Glomerular endothelial cell (primary cell): ENCODE results near the gene NPTN. TPM values are rescaled to one million over a fixed set of nuclear protein-coding genes. Genes with fewer than 3 reads are reported as not detected.
"Not testable (repeated sequence)": the region's sequence is repeated elsewhere in the genome, so short reads cannot be mapped to it uniquely, and the experiment has no call there.

ENCODE experiments used
- DNase-seq: peaks from one replicate; pipeline ENCODE4 v3.0.0-alpha.2; 2011; ENCODE audit warnings: low read depth, low spot score; ENCODE audit errors: extremely low read depth
- total RNA-seq: library from RNA; depleted of rRNA; stranded (reverse); fragments of >200 nt; gene quantifications from 2 replicates; pipeline ENCODE4 v1.2.3, GENCODE V29; 2015

Gene NPTN
- total RNA-seq, 1 donor from 2014 or later, result 147 TPM

DNA sequence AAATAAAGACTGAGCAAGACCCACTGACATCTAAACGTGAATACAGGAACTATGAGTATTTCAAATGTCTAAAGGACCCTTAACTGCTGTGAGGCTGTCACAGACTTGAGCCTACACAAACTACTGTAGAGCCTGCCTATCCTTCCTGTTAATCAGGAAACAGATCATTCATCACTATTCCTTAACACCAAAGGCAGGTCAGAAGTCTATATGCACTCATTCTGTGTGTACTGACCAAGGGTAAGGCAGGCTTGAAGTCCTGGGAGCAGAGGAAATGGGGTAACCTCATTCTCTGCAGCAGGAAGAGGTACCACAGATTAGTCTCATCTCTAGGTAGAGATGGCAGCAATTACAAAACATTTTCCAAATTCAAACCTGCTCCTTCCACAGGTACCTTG, 30.7 kb downstream of the NPTN start:
- no peak for DNase-seq

DNA sequence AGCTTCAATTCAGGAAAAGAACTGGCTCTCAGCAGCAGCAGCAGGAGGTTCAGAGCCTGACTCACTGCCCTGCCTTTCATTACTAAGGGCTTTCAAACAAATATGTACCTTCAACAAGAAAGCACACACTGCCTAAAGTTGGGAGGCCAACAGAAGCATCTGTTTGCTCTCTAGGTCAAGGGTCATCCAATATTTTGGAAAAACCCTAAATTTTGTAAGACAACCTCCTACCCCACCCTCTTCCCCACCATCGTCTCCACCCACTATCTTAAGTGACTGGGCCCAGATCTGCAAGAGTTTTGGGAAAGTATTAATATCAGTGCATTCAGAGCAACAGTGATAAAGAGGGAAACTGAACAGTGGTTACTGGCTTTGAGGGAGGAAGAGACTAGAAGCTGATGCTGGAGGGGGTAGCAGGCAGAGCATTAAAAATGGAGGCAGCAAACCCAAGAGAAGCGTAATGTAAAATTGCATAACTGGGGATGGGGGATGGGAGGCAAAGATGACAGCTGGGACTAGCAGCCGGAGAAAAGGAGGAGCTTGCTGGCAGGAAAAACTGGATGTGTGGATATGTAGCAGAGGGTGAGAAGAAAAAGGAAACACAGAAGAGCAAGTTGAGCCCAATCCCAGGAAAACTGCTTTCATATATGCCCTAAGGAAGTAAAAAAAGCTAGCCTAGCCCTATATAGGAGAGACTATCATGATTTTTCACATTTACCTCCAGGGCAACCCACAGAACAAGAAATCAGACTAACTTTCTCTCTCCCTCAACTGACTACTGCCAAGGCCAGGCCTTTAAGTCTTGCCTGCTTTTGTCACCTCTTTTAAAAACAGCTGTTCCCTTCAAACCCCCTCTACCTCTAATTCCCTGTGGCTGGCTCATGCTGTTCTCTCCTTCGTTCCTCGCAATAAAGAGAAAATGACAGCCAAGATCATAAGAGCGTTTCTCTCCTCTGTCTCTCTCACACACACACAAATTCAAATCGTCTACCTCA, 31.4 kb downstream of the NPTN start:
- DNase-seq, result no peak

GRCh38 chr15:73600413-73601335, 32.5 kb downstream of the NPTN start:
- DNase-seq, result no peak

DNA sequence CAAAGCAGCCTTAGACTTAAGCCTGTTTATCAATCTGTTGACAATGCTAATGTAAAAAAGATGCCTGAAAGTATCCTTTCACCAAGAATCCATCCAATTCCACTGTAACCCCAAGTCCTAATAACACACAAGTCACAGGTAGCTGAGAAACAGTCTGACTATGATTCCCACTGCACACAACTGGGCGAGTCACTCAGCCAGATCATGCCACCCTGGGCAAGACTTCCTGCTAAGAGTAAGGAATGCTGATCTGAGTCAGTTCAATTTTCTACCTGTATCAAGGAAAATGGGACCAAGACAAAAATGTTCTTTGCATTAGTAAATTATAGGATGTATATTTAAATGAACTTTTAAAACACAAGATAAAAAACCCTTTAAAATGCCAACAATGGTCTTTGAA, 33.3 kb downstream of the NPTN start:
- no peak for DNase-seq

DNA sequence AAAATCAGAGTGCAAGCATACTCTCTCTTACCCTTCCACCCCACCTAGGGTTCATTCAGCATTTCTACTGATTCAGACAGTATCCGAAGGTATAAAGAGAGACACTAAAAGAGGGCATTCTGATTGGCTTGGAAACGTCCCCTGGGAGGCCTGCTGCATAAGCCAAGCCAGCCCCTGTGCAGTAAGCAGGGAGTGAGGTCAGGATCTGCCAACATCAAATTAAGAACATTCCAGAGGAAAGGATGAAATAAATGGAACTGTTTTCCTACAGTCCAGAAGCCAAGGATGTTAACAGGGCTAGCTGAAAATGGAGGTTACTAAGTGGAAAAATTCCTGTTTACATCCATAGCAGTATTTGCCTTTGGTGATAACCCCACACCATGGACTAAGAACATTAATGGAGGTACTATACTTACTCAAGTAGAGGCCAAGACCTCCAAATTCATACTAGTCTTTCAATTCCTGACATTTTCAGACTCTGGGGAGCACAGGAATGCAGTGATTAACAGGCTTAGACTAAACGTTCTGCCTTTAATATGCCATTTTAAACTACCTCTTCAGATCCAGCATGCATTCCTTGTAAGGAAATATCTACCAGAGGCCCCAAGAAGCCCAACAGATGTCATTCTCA, 34.5 kb downstream of the NPTN start:
- no peak for DNase-seq

DNA sequence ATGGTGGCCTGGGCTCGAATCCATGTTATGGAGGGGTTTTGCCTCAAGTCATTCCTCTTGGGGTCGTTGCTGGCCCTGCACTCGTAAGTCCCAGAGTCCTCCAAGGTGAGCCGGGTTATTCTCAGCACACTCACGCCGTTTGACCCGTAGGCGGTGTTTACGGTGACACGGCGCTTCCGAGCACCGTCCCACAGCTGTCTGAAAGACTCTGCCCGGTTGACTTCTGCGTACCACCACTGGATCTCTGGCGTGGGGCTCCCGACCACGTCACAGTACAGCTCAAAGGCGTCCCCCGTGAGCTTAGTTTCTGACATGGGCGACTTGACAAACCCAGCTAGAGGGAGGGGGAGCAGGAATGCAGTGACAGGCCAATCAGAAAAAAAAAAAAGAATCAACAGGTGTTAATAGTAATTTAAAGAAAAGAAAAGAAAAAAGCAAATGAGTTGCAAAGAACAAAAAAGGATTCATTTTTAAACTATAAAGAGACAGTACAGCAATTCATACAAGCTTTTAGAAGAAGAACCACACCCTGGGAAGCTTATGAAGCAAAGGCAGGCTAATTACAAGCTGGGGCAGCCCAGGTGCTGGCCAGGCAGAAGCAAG, 36.1 kb downstream of the NPTN start:
- DNase-seq, result no peak

DNA sequence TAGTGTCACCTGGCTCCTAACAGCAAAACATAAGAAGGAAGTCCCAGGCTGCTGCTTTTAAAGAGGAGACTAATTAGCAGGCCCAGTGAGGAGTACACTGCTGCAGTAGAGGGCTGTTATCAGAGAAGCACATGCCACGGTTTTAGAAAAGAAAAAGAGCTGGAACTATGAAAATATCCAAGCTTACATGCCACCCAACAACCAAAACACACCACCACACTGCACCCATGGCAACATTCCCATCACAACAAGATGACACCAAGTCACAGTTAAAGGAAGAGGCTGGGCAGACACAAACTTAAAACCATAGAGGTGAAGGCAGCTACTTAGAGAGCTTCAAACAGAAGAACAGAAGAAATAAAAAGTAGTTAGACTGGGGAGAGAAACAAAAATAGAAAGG, 37.0 kb downstream of the NPTN start:
- DNase-seq, result no peak

GRCh38 chr15:73594109-73594508, 39.1 kb downstream of the NPTN start:
- DNase-seq, result no peak

- DNase-seq, result no peak
Observed at GRCh38 chr15:73593304-73594074, 39.7 kb downstream of the NPTN start.

- no peak for DNase-seq
Observed at GRCh38 chr15:73590263-73590662, 42.9 kb downstream of the NPTN start.

- DNase-seq, result no peak
Observed at GRCh38 chr15:73589766-73590165, 43.4 kb downstream of the NPTN start.

DNA sequence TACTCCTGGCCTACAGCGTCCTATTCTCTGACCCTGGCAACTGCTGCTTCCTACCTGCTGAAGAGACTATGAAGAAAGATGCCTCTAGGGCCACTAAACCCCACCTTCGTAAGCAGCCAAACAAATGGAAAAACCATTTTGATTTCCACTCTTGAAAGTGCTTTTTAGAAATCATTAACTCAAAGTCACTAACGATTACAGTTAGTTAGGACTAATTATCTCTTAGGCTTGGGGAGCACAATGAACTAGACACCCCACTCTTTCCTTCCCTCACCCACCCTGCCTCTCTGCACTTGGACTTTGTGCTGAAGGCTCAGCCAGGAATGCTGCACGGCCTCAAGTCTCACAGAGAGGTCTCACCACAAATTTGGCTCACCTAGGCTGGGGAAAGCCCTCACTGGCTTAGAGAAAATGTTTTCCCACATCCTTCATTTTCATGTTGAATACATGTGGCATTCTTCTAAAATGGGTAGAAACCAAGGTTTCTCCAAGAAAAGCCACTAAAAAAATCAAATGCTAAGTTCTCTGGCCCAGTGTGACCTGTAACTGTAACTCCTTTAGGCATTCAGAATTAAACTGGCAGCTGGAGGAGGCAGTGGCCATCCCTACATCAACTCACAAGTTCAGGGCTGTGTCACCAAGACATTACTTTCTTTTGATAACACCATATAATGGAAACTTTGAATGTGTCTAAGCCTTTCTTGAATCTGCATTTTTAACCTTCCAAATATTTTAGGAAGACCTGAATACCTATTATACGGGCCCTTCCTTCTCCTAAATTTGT, 47.1 kb downstream of the NPTN start:
- DNase-seq, result no peak

GRCh38 chr15:73584699-73585420, 48.3 kb downstream of the NPTN start:
- DNase-seq, result no peak

DNA sequence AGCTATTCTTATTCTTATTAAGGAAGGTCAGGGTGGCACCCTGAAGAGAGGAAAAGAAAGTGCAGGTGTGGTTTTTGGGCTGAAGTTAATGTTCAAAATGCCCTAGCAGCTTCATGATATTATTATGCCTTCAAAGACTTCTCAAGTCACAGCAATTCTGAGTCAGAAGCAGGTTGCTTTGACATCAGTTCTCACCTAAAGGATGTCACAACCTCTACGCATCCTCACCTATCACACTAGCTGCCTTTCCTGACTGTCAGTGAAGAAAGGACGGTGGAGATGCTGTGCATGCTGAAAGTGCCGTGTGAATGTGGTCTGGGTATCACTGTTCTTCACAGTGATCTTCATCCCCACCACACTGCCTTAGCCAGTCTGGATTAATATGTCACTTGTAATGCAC, 49.6 kb downstream of the NPTN start:
- no peak for DNase-seq

GRCh38 chr15:73582851-73583379, 50.3 kb downstream of the NPTN start:
- no peak for DNase-seq

DNA sequence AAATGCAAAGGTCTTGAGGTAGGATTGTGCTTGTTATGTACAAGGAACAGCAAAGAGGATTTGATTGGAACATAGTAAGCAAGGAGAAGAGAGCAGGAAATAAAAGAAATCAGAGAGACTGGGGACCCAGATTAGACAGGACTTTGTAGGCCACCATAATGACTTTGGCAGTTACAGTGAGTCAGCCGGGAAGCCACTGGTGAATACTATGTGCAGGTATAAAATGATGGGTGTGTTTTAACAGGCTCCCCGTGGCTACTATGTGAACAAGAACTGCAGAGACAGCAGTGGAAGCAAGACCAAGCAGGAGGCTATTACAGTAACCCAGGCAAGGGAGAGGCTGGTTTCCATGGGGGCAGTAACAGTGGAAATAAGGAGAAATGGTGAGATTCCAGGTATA, 55.2 kb downstream of the NPTN start:
- DNase-seq, result no peak

DNA sequence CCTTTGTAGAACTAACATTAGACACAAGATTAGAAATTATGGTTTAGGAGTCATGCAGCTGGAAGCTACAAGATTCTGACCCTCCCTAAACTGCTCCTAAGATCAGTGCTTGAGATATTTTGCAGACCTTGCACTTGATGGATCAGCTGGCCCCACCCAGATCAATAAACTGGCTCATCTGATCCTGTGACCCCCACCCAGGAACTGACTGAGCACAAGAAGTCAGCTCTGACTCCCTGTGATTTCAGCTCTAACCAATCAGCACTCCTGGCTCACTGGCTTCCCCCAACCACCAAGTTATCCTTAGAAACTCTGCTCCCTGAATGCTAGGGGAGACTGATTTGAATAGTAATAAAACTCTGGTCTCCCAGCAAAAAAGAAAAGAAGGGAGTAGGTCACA, 55.6 kb downstream of the NPTN start:
- not testable (repeated sequence) for DNase-seq

- DNase-seq, result no peak
Observed at GRCh38 chr15:73575636-73576247, 57.4 kb downstream of the NPTN start.
